Osteocyte (in vitro differentiated cells): ENCODE measurements around the gene CCDC102A. TPM values are rescaled to one million over a fixed set of nuclear protein-coding genes. Genes with fewer than 3 reads are reported as not detected.

Source experiments
- DNase-seq: peaks from one replicate; pipeline ENCODE4 v3.0.0; 2021; ENCODE audit warnings: mixed read lengths; ENCODE audit not compliant: unreplicated experiment; ENCODE audit errors: extremely low spot score
- H3K27ac Mint-ChIP-seq: one replicate; pipeline ENCODE4 v1.8.0; 2021; ENCODE audit warnings: mild to moderate bottlenecking, mixed read lengths; ENCODE audit not compliant: unreplicated experiment
- H3K27me3 Mint-ChIP-seq: one replicate; pipeline ENCODE4 v1.8.0; 2021; ENCODE audit warnings: mixed read lengths; ENCODE audit not compliant: unreplicated experiment
- H3K36me3 Mint-ChIP-seq: one replicate; pipeline ENCODE4 v1.8.0; 2021; ENCODE audit warnings: mixed read lengths; ENCODE audit not compliant: unreplicated experiment
- H3K4me1 Mint-ChIP-seq: one replicate; pipeline ENCODE4 v1.8.0; 2021; ENCODE audit warnings: mixed read lengths; ENCODE audit not compliant: unreplicated experiment
- H3K4me3 Mint-ChIP-seq: one replicate; pipeline ENCODE4 v1.8.0; 2021; ENCODE audit warnings: mild to moderate bottlenecking, moderate library complexity, mixed read lengths; ENCODE audit not compliant: unreplicated experiment
- H3K9me3 Mint-ChIP-seq: one replicate; pipeline ENCODE4 v1.8.0; 2021; ENCODE audit warnings: mixed read lengths; ENCODE audit not compliant: unreplicated experiment
- CTCF ChIP-seq: fragments of 200-600 bp; sonication (generic); IDR thresholded peaks from 2 replicates; pipeline ENCODE4 v1.5.0; 2021; ENCODE audit warnings: antibody characterized with exemption, mild to moderate bottlenecking, moderate library complexity
- total RNA-seq: library from RNA; stranded (reverse); gene quantifications from 2 replicates; pipeline ENCODE4 v1.2.1, GENCODE V29; 2021

The CCDC102A gene
- total RNA-seq, 1 donor from 2014 or later, result 17.2 TPM

GRCh38 chr16:57534337-57534880 is 2.0 kb downstream of the CCDC102A start:
- DNase-seq, result peak; percentile 63
- Mint-ChIP-seq H3K9me3 (no peaks in the 10 kb centered on the region), H3K27me3 (no peaks in the 10 kb centered on the region), H3K4me1 (peaks cover 81% of the 10 kb centered on the region), H3K27ac (peak overlapping the region; percentile 83), H3K4me3 (peak overlapping the region; percentile 85), H3K36me3 (peaks cover 3% of the 10 kb centered on the region)
- no peak for TF ChIP-seq CTCF

- Mint-ChIP-seq H3K36me3 (peaks cover 3% of the 10 kb centered on the region), H3K4me3 (peak overlapping the region; percentile 85), H3K4me1 (peaks cover 80% of the 10 kb centered on the region), H3K27ac (peak overlapping the region; percentile 83), H3K27me3 (no peaks in the 10 kb centered on the region), H3K9me3 (no peaks in the 10 kb centered on the region)
- no peak for TF ChIP-seq CTCF
- peak; percentile 84 for DNase-seq
Measured at GRCh38 chr16:57533431-57534336, 2.7 kb downstream of the CCDC102A start.

- no peaks in the 10 kb centered on the region for H3K9me3 Mint-ChIP-seq
- H3K27me3 Mint-ChIP-seq, result no peaks in the 10 kb centered on the region
- DNase-seq, result peak; percentile 65
- H3K4me1 Mint-ChIP-seq, result peaks cover 67% of the 10 kb centered on the region
- peaks cover 6% of the 10 kb centered on the region for H3K36me3 Mint-ChIP-seq
- peak overlapping the region; percentile 38 for H3K4me3 Mint-ChIP-seq
- peak overlapping the region; percentile 54 for H3K27ac Mint-ChIP-seq
- no peak for TF ChIP-seq CTCF
Measured at GRCh38 chr16:57532266-57532625, 4.1 kb downstream of the CCDC102A start.

GRCh38 chr16:57531635-57532265 is 4.6 kb downstream of the CCDC102A start:
- Mint-ChIP-seq H3K4me3 (no peak overlapping the region), H3K27ac (peak overlapping the region; percentile 56), H3K36me3 (peaks cover 7% of the 10 kb centered on the region), H3K27me3 (no peaks in the 10 kb centered on the region), H3K9me3 (no peaks in the 10 kb centered on the region), H3K4me1 (peaks cover 62% of the 10 kb centered on the region)
- DNase-seq, result peak; percentile 48
- no peak for TF ChIP-seq CTCF

- Mint-ChIP-seq H3K4me1 (peaks cover 62% of the 10 kb centered on the region), H3K9me3 (no peaks in the 10 kb centered on the region), H3K36me3 (peaks cover 8% of the 10 kb centered on the region), H3K27ac (peak overlapping the region; percentile 56), H3K4me3 (no peak overlapping the region), H3K27me3 (no peaks in the 10 kb centered on the region)
- no peak for DNase-seq
- TF ChIP-seq CTCF, result no peak
Measured at GRCh38 chr16:57531253-57531575, 5.2 kb downstream of the CCDC102A start.
